Measurements from ENCODE around the gene RTN4R. TPM values are rescaled to one million over a fixed set of nuclear protein-coding genes. Genes with fewer than 3 reads are reported as not detected.

RTN4R gene
- total and polyA plus RNA-seq, 4 donors = 0.05 to 2.7 (median 1.0) TPM

DNA sequence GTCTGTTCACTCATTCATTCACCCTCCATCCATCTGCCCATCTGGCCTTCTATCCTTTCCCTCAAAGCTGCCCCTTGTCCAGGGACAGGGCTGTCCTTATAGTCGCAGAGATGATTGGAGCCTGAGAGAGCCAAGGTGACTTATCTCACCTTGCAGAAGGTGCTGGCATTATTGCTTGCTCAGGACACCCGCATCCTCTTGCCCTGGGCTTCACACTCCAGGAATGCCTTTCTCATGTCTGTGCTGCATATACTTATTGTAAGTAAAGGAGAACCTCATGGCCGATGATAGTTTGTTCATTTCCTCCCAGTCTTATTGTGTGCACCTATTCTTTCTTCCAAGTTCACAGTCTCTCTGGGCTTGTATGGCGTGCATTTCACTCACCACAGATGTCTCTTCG, 68.2 kb downstream of the RTN4R start:
- Histone ChIP-seq H3K27me3 (ENCODE audit: control insufficient read depth in 1 of 2, insufficient read depth in 2 of 2, low read length in 1 of 2) (no peaks in the 10 kb centered on the region), H3K36me3 (ENCODE audit: control insufficient read depth in 1 of 2, insufficient read depth in 2 of 2, low read length in 1 of 2) (no peaks in the 10 kb centered on the region), H3K9me3 (ENCODE audit: control insufficient read depth, low read length) (no peaks in the 10 kb centered on the region), H3K4me1 (ENCODE audit: control insufficient read depth in 1 of 2, insufficient read depth in 2 of 2, low read length in 2 of 2) (peaks cover 0 to 2% of the 10 kb centered on the region in 2 donors), H3K27ac (ENCODE audit: low read depth in 1 of 2, low read length in 2 of 2) (no peak overlapping the region), H3K4me3 (ENCODE audit: low read length in 2 of 2) (no peak overlapping the region)
- ATAC-seq (ENCODE audit: low FRiP score) (no peak), DNase-seq (no peak)
- 91 to 95% methylated on average over 5 of the region's 5 CpGs for WGBS, 2 donors
- intact Hi-C loops (cut with DNase I) = no loop called here

DNA sequence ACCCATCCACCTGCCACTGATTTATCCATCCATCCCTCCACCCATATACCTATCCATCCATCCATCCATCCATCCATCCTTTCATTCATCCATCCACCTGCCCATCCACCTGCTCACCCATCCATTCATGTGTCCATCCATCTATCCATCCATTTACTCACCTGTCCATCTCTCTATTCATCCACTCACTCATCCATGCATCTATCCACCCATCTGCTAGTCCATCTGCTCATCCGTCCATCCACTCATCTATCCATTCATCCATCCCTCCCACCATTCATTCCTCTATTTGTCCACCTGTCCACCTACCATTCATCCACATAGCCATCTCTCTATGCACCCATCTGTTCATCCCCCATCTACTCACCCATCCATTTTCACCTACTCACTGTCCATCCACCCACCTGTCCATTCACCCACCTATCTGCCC, 68.7 kb downstream of the RTN4R start:
- ATAC-seq (ENCODE audit: low FRiP score) (no peak), DNase-seq (no peak)
- Histone ChIP-seq H3K27me3 (ENCODE audit: control insufficient read depth in 1 of 2, insufficient read depth in 2 of 2, low read length in 1 of 2) (no peaks in the 10 kb centered on the region), H3K27ac (ENCODE audit: low read depth in 1 of 2, low read length in 2 of 2) (no peak overlapping the region), H3K9me3 (ENCODE audit: control insufficient read depth, low read length) (no peaks in the 10 kb centered on the region), H3K4me1 (ENCODE audit: control insufficient read depth in 1 of 2, insufficient read depth in 2 of 2, low read length in 2 of 2) (peaks cover 0 to 2% of the 10 kb centered on the region in 2 donors), H3K36me3 (ENCODE audit: control insufficient read depth in 1 of 2, insufficient read depth in 2 of 2, low read length in 1 of 2) (no peaks in the 10 kb centered on the region), H3K4me3 (ENCODE audit: low read length in 2 of 2) (no peak overlapping the region)
- 88 to 92% methylated on average over 1 of the region's 1 CpG for WGBS, 2 donors
- intact Hi-C loops (cut with DNase I) = no loop called here

DNA sequence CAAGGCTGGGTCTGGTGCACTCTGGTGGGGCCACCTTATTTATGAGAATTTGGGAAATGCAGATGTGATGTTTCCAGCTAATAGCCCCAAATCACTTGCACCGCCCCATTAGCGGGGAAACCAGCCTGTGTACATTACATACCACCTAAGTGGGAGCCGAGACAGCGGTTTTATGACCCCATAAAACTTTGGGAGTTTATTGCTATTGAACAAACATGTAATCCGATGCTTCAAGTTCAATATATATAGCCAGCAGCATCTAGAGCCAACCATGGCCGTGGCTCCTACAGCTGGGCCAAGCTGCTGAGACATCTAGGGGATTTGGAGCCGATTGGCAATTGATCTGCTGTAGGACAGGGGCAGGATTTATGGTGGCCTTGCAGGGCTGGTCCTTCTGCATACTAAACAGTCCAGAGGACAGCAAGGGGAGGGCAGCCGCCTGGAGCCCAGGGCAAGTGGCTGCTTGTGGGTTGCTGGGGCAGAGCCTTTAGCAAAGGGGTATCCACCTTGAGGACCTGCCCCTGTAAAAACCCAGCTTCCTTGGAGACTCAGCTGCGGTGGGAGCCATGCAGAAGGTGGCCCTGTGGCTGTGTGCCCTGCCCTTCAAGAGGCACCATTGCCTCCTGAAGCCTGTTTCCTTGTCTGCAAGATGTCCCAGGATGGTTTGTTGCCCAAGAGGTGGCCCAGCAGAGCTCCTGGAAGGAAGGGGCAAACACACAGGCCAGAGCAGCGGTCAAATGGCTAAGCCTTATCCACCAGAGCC, 69.4 kb downstream of the RTN4R start:
- H3K4me3 ChIP-seq (ENCODE audit: low read length in 2 of 2) = no peak overlapping the region
- 87 to 91% methylated on average over 10 of the region's 10 CpGs for WGBS, 2 donors
- intact Hi-C loops (cut with DNase I) = no loop called here

DNA sequence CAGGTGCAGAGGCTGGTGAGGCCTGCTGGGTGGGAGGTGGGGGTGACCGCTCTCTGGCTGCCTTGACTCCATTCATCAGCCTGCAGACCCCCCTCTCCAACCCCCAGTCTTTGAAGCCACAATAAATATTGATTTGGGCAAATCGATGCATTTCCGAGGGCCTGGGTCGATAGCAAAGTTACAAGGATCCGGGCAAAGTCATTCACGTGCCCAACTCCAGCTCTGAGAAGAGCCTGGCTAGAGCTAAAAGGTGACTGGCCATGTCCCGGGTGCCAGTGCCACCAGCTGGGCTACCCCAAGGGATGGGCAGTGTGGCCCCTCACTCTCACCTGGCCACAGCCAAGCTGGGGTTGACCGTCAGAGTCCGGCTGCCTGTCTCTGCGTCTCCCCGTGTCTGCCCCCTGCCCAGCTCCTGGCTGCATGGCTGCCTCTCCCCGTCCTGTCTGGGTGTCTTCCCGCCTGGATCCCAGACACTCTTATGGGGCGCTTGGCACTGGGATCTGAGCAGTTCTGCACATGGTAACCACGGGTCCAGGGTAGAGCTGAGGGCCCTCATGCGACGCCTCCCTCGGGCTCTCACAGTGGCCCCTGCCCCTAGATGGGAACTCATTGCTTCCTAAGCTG, 70.6 kb downstream of the RTN4R start:
- no peaks in the 10 kb centered on the region for H3K27me3 ChIP-seq (ENCODE audit: control insufficient read depth in 1 of 2, insufficient read depth in 2 of 2, low read length in 1 of 2)
- H3K27ac ChIP-seq (ENCODE audit: low read depth in 1 of 2, low read length in 2 of 2) = no peak overlapping the region
- intact Hi-C loops (cut with DNase I) = no loop called here
- WGBS, 2 donors = 83 to 87% methylated on average over 18 of the region's 18 CpGs
- H3K36me3 ChIP-seq (ENCODE audit: control insufficient read depth in 1 of 2, insufficient read depth in 2 of 2, low read length in 1 of 2) = no peaks in the 10 kb centered on the region
- ATAC-seq (ENCODE audit: low FRiP score) (no peak), DNase-seq (no peak)
- H3K4me3 ChIP-seq (ENCODE audit: low read length in 2 of 2) = no peak overlapping the region
- H3K9me3 ChIP-seq (ENCODE audit: control insufficient read depth, low read length) = no peaks in the 10 kb centered on the region
- no peaks in the 10 kb centered on the region for H3K4me1 ChIP-seq (ENCODE audit: control insufficient read depth in 1 of 2, insufficient read depth in 2 of 2, low read length in 2 of 2)

More for the DNA sequence above, 69.4 kb downstream of the RTN4R start:
- no peak for ATAC-seq (ENCODE audit: low FRiP score)
- DNase-seq = no peak
- H3K9me3 ChIP-seq (ENCODE audit: control insufficient read depth, low read length) = no peaks in the 10 kb centered on the region
- H3K4me1 ChIP-seq (ENCODE audit: control insufficient read depth in 1 of 2, insufficient read depth in 2 of 2, low read length in 2 of 2) = peaks cover 0 to 2% of the 10 kb centered on the region in 2 donors
- no peaks in the 10 kb centered on the region for H3K36me3 ChIP-seq (ENCODE audit: control insufficient read depth in 1 of 2, insufficient read depth in 2 of 2, low read length in 1 of 2)
- H3K27ac ChIP-seq (ENCODE audit: low read depth in 1 of 2, low read length in 2 of 2) = no peak overlapping the region
- no peaks in the 10 kb centered on the region for H3K27me3 ChIP-seq (ENCODE audit: control insufficient read depth in 1 of 2, insufficient read depth in 2 of 2, low read length in 1 of 2)

DNA sequence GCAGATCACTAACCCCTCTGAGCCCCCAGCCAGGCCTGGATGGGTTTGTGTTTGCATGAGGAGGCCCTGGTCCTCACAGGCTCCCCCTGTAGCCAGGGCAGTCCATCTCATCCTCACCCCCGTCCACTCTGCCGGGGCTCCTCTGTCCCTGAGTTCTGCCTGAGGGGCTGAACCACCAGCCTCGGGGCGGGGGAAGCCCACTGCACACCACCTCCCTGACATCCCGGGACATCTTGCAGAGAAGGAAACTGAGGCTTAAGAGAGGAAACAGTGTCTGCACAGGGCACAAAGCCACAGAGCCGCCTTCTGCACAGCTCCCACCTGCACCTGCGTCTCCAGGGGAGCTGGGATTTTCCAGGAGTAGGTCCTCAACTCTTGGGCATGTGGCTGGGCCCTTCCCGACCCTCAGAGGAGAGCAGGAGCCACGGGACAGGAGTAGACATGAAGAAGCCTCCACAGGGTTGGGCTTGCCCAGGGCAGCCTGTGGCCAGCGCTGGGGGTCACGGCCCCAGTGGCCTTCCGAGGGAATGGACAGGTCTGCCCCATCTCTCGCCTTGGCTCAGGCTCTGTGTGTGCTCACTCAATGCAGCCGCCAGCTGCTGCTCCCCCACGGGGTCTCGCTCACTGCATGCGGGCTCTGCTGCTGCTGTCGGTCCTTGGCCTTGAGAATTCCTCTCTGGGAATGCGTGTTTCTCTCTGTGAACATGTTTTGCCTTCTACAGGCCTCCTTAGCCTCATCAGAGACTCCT, 71.8 kb downstream of the RTN4R start:
- 89 to 91% methylated on average over 19 of the region's 19 CpGs for WGBS, 2 donors
- ATAC-seq (ENCODE audit: low FRiP score) (no peak), DNase-seq (no peak)
- Histone ChIP-seq H3K4me1 (ENCODE audit: control insufficient read depth in 1 of 2, insufficient read depth in 2 of 2, low read length in 2 of 2) (no peaks in the 10 kb centered on the region), H3K27ac (ENCODE audit: low read depth in 1 of 2, low read length in 2 of 2) (no peak overlapping the region), H3K4me3 (ENCODE audit: low read length in 2 of 2) (no peak overlapping the region), H3K36me3 (ENCODE audit: control insufficient read depth in 1 of 2, insufficient read depth in 2 of 2, low read length in 1 of 2) (no peaks in the 10 kb centered on the region), H3K9me3 (ENCODE audit: control insufficient read depth, low read length) (no peaks in the 10 kb centered on the region), H3K27me3 (ENCODE audit: control insufficient read depth in 1 of 2, insufficient read depth in 2 of 2, low read length in 1 of 2) (no peaks in the 10 kb centered on the region)
- intact Hi-C loops (cut with DNase I) = no loop called here

DNA sequence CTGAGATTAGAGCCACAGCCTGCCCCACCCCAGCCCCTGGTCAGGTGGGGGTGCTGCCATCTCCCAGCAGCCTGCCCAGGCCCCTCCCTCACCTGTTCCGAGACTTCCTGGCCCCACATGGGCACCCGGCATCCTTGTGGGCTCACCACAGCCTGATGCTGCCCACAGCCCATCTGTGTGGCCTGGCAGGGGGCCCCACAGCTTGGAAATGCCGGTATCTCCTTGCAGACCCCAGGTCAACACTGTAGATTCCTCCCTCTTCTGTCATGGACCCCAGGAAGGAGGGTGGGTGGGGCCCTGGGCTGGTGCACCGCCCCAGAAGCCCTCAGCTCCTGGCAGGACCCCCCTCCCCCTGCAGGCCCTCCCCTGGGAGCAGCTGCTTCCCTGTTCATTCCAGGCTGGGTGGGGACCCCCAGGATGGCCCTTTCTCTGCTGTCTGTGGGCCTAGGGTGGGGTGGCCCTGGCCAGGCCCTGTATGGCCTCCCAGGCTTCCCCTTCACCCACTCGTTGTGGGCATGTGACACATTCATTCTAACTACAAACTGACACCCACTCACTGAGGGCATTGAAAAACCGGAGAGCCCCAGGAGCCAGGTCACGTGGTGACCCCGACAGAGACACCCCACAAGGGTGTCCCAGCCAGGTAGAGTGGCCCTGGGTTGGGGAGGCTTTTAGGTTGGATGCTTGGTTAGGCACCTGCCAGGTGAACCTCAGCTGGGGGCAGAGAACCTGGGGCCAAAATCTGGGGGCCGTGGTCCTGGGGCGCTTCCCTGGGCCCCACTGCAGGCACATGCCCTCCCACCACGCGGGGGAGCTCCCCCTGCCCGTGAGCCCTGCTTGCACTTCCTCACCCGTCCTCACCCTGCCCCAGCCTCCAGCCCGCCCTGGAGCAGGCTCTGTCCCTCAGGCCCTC, 73.2 kb downstream of the RTN4R start:
- Histone ChIP-seq H3K9me3 (ENCODE audit: control insufficient read depth, low read length) (no peaks in the 10 kb centered on the region), H3K27ac (ENCODE audit: low read depth in 1 of 2, low read length in 2 of 2) (no peak overlapping the region), H3K27me3 (ENCODE audit: control insufficient read depth in 1 of 2, insufficient read depth in 2 of 2, low read length in 1 of 2) (no peaks in the 10 kb centered on the region), H3K4me1 (ENCODE audit: control insufficient read depth in 1 of 2, insufficient read depth in 2 of 2, low read length in 2 of 2) (no peaks in the 10 kb centered on the region), H3K4me3 (ENCODE audit: low read length in 2 of 2) (no peak overlapping the region), H3K36me3 (ENCODE audit: control insufficient read depth in 1 of 2, insufficient read depth in 2 of 2, low read length in 1 of 2) (no peaks in the 10 kb centered on the region)
- DNase-seq (no peak), ATAC-seq (ENCODE audit: low FRiP score) (no peak)
- 81 to 90% methylated on average over 13 to 15 of the region's 15 CpGs for WGBS, 2 donors
- intact Hi-C loops (cut with DNase I) = no loop called here

DNA sequence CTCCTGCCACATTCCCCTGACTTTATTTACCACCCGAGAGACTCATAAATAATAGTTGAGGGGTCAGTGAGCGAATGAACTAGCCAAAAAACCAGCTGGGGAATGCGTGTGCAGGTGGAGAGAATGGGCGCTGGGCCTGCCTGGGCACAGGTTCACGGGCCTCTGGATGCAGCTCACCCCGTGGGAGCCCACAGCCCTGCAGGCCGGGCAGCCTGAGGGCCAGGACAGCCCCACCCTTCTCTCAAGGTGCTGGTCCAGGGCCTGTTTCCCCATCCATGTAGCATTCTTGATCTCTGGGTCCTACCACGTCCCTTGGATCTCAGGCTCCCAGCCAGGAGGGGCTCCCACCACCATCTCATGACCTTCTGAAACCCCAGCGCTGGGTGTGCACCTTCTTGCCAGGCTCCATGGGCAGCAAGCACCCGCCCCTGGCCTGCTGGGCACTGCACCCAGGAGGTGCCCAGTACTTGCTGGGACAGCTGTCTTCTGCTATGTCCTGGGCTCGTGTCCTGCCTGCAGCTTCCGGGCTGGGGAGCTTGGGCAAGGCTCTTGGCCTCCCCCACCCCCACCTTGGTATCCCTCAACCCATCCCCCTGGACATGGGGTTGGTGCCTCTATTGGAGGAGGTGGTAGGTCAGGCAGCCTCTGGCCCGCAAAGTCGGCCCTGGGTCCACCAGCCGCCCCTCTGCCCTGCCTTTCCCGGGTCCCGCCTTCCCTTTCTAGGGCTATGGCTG, 74.2 kb downstream of the RTN4R start:
- Histone ChIP-seq H3K27ac (ENCODE audit: low read depth in 1 of 2, low read length in 2 of 2) (no peak overlapping the region), H3K27me3 (ENCODE audit: control insufficient read depth in 1 of 2, insufficient read depth in 2 of 2, low read length in 1 of 2) (no peaks in the 10 kb centered on the region), H3K4me1 (ENCODE audit: control insufficient read depth in 1 of 2, insufficient read depth in 2 of 2, low read length in 2 of 2) (no peaks in the 10 kb centered on the region), H3K9me3 (ENCODE audit: control insufficient read depth, low read length) (no peaks in the 10 kb centered on the region), H3K4me3 (ENCODE audit: low read length in 2 of 2) (no peak overlapping the region), H3K36me3 (ENCODE audit: control insufficient read depth in 1 of 2, insufficient read depth in 2 of 2, low read length in 1 of 2) (no peaks in the 10 kb centered on the region)
- ATAC-seq (ENCODE audit: low FRiP score) (no peak), DNase-seq (no peak)
- 86 to 87% methylated on average over 17 of the region's 17 CpGs for WGBS, 2 donors
- intact Hi-C loops (cut with DNase I) = no loop called here

Data from aorta (tissue), 5 donors.